Measurements from ENCODE around the gene SMARCA4.

Gene SMARCA4

DNA sequence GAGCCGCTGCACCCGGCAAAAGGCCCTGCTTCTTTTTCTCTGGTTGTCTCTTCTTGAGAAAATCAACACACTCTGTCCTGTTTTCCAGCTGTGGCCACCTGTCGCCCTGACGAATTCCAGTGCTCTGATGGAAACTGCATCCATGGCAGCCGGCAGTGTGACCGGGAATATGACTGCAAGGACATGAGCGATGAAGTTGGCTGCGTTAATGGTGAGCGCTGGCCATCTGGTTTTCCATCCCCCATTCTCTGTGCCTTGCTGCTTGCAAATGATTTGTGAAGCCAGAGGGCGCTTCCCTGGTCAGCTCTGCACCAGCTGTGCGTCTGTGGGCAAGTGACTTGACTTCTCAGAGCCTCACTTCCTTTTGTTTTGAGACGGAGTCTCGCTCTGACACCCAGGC lies 145.6 kb downstream of the SMARCA4 start:
- no peak for DNase-seq

DNA sequence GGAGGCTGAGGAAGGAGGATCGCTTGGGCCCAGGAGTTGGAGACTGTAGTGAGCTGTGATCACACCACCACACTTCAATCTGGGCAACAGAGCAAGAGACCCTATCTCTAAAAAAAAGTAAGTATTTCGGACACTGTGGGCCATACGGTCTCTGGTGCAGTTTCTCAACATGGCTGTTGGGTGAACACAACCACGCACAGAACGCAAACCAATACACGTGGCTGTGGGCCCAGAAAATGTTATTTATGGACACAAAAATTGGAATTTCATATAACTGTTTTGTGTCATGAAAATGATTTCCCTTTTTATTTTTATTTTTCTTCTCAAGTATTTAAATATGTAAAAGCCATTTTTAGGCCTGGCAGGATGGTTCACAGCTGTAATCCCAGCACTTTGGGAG lies 147.9 kb downstream of the SMARCA4 start:
- no peak for DNase-seq

DNA sequence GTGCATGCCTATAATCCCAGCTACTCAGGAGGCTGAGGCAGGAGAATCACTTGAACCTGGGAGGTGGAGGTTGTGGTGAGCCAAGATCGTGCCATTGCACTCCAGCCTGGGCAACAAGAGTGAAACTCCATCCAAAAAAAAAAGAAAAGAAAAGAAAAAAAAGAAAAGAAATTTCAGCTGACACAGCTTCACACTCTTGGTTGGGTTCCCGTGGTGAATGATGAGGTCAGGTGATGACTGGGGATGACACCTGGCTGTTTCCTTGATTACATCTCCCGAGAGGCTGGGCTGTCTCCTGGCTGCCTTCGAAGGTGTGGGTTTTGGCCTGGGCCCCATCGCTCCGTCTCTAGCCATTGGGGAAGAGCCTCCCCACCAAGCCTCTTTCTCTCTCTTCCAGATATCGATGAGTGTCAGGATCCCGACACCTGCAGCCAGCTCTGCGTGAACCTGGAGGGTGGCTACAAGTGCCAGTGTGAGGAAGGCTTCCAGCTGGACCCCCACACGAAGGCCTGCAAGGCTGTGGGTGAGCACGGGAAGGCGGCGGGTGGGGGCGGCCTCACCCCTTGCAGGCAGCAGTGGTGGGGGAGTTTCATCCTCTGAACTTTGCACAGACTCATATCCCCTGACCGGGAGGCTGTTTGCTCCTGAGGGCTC lies 150.4 kb downstream of the SMARCA4 start:
- no peak for DNase-seq

DNA sequence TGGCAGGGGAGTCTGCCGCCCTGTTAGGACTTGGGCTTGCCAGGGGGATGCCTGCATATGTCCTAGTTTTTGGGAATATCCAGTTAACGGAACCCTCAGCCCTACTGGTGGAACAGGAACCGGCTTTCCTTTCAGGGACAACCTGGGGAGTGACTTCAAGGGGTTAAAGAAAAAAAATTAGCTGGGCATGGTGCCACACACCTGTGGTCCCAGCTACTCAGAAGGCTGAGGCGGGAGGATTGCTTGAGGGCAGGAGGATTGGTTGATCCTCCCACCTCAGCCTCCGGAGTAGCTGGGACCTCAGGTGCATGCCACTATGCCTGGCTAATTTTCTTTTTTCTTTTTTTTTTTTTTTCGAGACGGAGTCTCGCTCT lies 150.9 kb downstream of the SMARCA4 start:
- DNase-seq = no peak
